Sigmoid colon (tissue), 7 donors: ENCODE measurements around the gene OR51B4. TPM values are rescaled to one million over a fixed set of nuclear protein-coding genes. Genes with fewer than 3 reads are reported as not detected.
"Not testable (repeated sequence)": the region's sequence is repeated elsewhere in the genome, so short reads cannot be mapped to it uniquely, and the experiment has no call there.

Experiments
- DNase-seq: peaks from one replicate; pipeline ENCODE4 v3.0.0-alpha.2; 2019
- H3K27ac ChIP-seq, 4 donors: fragments of 200-600 bp; sonication (generic); one replicate each; pipeline ENCODE4 v1.5.1; 2016 to 2019; ENCODE audit warnings: mild to moderate bottlenecking in 1 of 4
- H3K27me3 ChIP-seq, 3 donors: fragments of 200-600 bp; sonication (generic); one replicate each; pipeline ENCODE4 v1.5.1; 2019; ENCODE audit warnings: mild to moderate bottlenecking in 1 of 3
- H3K36me3 ChIP-seq, 4 donors: fragments of 200-600 bp; sonication (generic); one replicate each; pipeline ENCODE4 v1.5.1; 2016 to 2019
- H3K4me1 ChIP-seq, 4 donors: fragments of 200-600 bp; sonication (generic); one replicate each; pipeline ENCODE4 v1.5.1; 2017 to 2019
- H3K4me3 ChIP-seq, 4 donors: fragments of 200-600 bp; sonication (generic); one replicate each; pipeline ENCODE4 v1.5.1; 2017 to 2019; ENCODE audit warnings: mild to moderate bottlenecking in 2 of 4, moderate library complexity in 1 of 4
- H3K9me3 ChIP-seq, 4 donors: fragments of 200-600 bp in 3 of 4; sonication (generic) in 3 of 4; one replicate each; pipeline versions ENCODE4 v1.5.1 to v1.6.1; 2013 to 2019
- CTCF ChIP-seq, 4 experiments: fragments of 450-650 bp in 3 of 4; fragments of 200-600 bp in 1 of 4; IDR thresholded peaks; one replicate each; pipeline ENCODE4 v1.5.1; 2016 to 2019; ENCODE audit warnings: antibody characterized with exemption in 4 of 4, mild to moderate bottlenecking in 3 of 4, moderate library complexity in 2 of 4
- EP300 ChIP-seq, 4 donors: sonication (generic); formaldehyde crosslinking; IDR thresholded peaks; one replicate each; pipeline ENCODE4 v1.6.1; 2017; ENCODE audit warnings: antibody characterized with exemption in 4 of 4
- POLR2A ChIP-seq, 2 donors: fragments of 450-650 bp; IDR thresholded peaks; one replicate each; pipeline ENCODE4 v1.6.1; 2016; ENCODE audit warnings: antibody characterized with exemption in 2 of 2, mild to moderate bottlenecking in 2 of 2, moderate library complexity in 2 of 2
- POLR2AphosphoS5 ChIP-seq, 4 donors: sonication (generic); formaldehyde crosslinking; IDR thresholded peaks; one replicate each; pipeline ENCODE4 v1.6.1; 2017; ENCODE audit warnings: antibody characterized with exemption in 4 of 4
- WGBS, 2 donors: extraction: QIAGEN DNeasy Blood & Tissue Kit; methylation state at CpG; one replicate each; pipeline ENCODE4 v1.1.7; 2013; 5-methylcytosine and 5-hydroxymethylcytosine counted together
- intact Hi-C: fragments of 100-400 bp; cut with DNase I; formaldehyde crosslinking; loops from one replicate; pipeline ENCODE4 v1.15.1; 2023
- polyA plus RNA-seq, 3 donors: library from polyadenylated mRNA; stranded (reverse); fragments of 200-250 nt; gene quantifications; one replicate each; pipeline ENCODE4 v1.2.3, GENCODE V29; 2013
- total RNA-seq, 4 donors: library from RNA; depleted of rRNA; stranded (reverse); fragments of >200 nt; gene quantifications; one replicate each; pipeline ENCODE4 v1.1.0, GENCODE V29; 2016
- donor health status: healthy with polysubstance abuse.
- donor health status: Bipolar disorder and iron deficiency.
- donor health status: healthy.

The OR51B4 gene
- total and polyA plus RNA-seq, 7 donors: not detected

DNA sequence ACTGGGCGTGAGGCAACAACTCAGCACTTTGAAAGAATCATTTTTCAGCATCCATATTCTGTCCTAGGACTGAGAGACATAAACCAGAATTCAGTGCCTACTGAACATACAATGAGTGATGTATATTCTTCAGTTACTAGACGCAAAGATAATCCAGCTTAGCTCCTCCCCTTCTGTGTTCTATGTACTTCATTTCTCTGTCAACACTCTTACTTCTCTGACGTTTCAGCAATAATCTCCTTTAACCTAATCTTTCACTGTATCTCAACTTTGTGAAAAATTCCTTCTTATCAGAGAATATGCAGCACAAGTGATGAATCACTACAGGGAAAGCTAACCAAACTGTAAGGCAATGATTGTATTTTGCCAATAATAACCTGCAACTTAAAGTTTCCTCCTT is 44.1 kb upstream of the OR51B4 start:
- Histone ChIP-seq H3K4me3 (no peak overlapping the region), H3K9me3 (no peaks in the 10 kb centered on the region), H3K27me3 (no peaks in the 10 kb centered on the region), H3K27ac (no peak overlapping the region), H3K36me3 (no peaks in the 10 kb centered on the region), H3K4me1 (no peaks in the 10 kb centered on the region)
- intact Hi-C loops: no loop called here
- DNase-seq: no peak
- no peak for TF ChIP-seq POLR2A (IDR thresholded peaks at IDR 0.05)
- TF ChIP-seq EP300 (IDR thresholded peaks at IDR 0.05): no peak
- no peak for TF ChIP-seq POLR2AphosphoS5 (IDR thresholded peaks at IDR 0.05)
- TF ChIP-seq CTCF (IDR thresholded peaks at IDR 0.05): no peak
- 58 to 80% methylated on average over 3 of the region's 3 CpGs for WGBS, 2 donors

DNA sequence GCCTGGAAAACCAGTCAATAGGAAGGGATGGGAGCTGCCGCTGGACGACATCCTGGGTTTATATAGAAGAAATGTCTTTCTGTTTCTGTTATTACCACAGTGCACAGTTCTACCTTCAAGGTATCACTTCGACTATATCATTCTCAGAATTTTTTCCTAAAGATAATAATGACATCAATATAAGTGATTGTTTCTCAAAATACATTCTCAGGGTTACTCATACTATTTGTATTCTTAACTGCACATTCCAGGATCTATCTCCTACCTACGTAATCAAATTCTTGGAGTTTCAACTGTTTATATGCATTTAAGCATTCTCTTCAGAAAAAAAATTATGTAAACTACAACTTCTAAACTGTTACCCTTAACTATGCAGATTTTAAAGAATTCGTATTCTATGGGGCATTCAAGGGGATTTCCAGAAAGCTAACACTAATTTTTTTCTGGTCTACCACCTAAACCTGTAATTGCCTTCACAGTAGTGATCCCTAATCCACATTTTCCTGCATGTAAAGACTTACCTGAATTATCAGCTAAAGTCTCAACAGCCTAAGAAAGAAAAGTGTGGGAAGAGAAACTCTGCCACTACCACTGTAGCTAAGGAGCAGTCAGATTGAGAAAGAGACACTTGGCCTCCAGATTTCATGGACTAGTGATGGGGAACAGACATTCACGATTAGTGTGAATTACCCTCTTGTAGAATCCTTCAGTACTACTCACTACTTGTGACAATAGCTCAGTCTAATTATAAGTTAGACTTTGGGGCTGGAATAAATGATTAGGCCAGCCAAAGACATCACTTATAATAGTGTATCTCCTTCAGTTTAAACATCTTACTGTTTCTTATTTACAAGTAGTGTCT is 42.0 kb upstream of the OR51B4 start, which contains the start of gene OR51B5:
Gene OR51B5, minus strand, starts transcription at position 51 of the 862 bp plus-strand sequence. Its CDS starts 0 bp downstream, at position 51.
- intact Hi-C loops: no loop called here
- H3K4me1 ChIP-seq: no peaks in the 10 kb centered on the region
- H3K9me3 ChIP-seq: no peaks in the 10 kb centered on the region
- no peak within 1 kb of the TSS for H3K4me3 ChIP-seq
- TF ChIP-seq POLR2A (IDR thresholded peaks at IDR 0.05) (no peak), CTCF (IDR thresholded peaks at IDR 0.05) (no peak), POLR2AphosphoS5 (IDR thresholded peaks at IDR 0.05) (no peak), EP300 (IDR thresholded peaks at IDR 0.05) (no peak)
- no peak for DNase-seq
- no peak within 1 kb of the TSS for H3K27ac ChIP-seq
- no peaks in the 10 kb centered on the region for H3K36me3 ChIP-seq
- 70 to 83% methylated on average over 6 of the region's 6 CpGs for WGBS, 2 donors
- no peaks in the 10 kb centered on the region for H3K27me3 ChIP-seq

- WGBS, 2 donors: 79 to 89% methylated on average over 1 of the region's 1 CpG
- H3K4me3 ChIP-seq: no peak overlapping the region
- H3K36me3 ChIP-seq: no peaks in the 10 kb centered on the region
- intact Hi-C loops: no loop called here
- no peak for DNase-seq
- TF ChIP-seq POLR2A (IDR thresholded peaks at IDR 0.05) (no peak), POLR2AphosphoS5 (IDR thresholded peaks at IDR 0.05) (no peak), CTCF (IDR thresholded peaks at IDR 0.05) (no peak), EP300 (IDR thresholded peaks at IDR 0.05) (no peak)
- no peaks in the 10 kb centered on the region for H3K4me1 ChIP-seq
- no peaks in the 10 kb centered on the region for H3K9me3 ChIP-seq
- no peaks in the 10 kb centered on the region for H3K27me3 ChIP-seq
- no peak overlapping the region for H3K27ac ChIP-seq
Measured at GRCh38 chr11:5339771-5340322, 38.1 kb upstream of the OR51B4 start.

GRCh38 chr11:5337253-5337652 is 35.5 kb upstream of the OR51B4 start:
- WGBS, 2 donors: 65 to 70% methylated on average over 1 of the region's 1 CpG
- H3K4me1 ChIP-seq, intact Hi-C loops, H3K27ac ChIP-seq, H3K4me3 ChIP-seq, H3K36me3 ChIP-seq, H3K9me3 ChIP-seq, DNase-seq, H3K27me3 ChIP-seq: not testable (repeated sequence)

GRCh38 chr11:5336331-5336730 is 34.6 kb upstream of the OR51B4 start:
- Histone ChIP-seq H3K27me3 (no peaks in the 10 kb centered on the region), H3K27ac (no peak overlapping the region), H3K9me3 (no peaks in the 10 kb centered on the region), H3K36me3 (no peaks in the 10 kb centered on the region), H3K4me1 (no peaks in the 10 kb centered on the region), H3K4me3 (no peak overlapping the region)
- no peak for DNase-seq
- no peak for TF ChIP-seq POLR2AphosphoS5 (IDR thresholded peaks at IDR 0.05)
- no peak for TF ChIP-seq CTCF (IDR thresholded peaks at IDR 0.05)
- TF ChIP-seq EP300 (IDR thresholded peaks at IDR 0.05): no peak
- TF ChIP-seq POLR2A (IDR thresholded peaks at IDR 0.05): no peak
- intact Hi-C loops: no loop called here
